ENCODE data around the gene CLEC11A.

DNA sequence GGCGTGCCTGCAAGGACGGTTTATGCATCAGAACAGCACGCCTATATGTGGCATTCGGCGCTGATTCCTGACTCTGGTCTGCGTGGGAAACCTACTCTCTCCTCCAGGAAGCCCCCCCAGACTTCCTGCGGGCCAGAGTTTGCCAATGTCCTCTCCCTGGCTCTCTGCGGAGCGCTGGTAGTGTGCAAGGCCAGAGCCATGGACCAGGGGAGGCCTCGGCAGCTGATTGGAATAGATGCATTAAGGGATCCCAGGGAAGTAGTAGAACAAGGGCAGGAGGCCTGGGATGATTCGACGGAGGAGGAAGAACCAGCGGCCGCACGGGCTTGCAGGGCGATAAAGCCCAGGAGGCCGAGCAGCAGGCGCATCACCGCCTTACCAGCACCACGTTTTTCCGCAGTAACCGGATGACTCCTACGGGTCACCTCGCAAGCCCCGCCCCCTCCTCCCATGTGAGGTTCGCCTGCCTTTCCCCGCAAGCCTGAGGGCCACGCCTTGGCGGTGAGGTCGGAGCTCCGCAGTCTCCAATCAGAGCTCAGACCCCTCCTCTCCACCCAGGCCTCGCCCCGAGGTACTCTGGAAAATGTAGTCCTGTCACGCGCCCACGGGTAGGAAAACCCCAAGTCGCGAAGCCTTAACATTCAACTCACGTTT, 5.0 kb downstream of the CLEC11A start:
- TF ChIP-seq, protein P1, sequence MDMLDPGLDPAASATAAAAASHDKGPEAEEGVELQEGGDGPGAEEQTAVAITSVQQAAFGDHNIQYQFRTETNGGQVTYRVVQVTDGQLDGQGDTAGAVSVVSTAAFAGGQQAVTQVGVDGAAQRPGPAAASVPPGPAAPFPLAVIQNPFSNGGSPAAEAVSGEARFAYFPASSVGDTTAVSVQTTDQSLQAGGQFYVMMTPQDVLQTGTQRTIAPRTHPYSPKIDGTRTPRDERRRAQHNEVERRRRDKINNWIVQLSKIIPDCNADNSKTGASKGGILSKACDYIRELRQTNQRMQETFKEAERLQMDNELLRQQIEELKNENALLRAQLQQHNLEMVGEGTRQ (IDR thresholded peaks at IDR 0.05; ENCODE audit: borderline replicate concordance, low read depth, low read length): no peak
- TF ChIP-seq CBX3 (IDR thresholded peaks at IDR 0.05; ENCODE audit: borderline replicate concordance, low read depth): no peak
- no peak for TF ChIP-seq EP300 (IDR thresholded peaks at IDR 0.05; ENCODE audit: borderline replicate concordance in 1 of 2, control insufficient read depth in 1 of 2, low read depth in 2 of 2, low read length in 2 of 2)
- TF ChIP-seq NR2C2 (IDR thresholded peaks at IDR 0.05; ENCODE audit: borderline replicate concordance, control insufficient read depth, insufficient read length, low read depth): no peak
- no peak for TF ChIP-seq MTA2 (IDR thresholded peaks at IDR 0.05; ENCODE audit: low read depth)
- no peak for TF ChIP-seq CEBPB (IDR thresholded peaks at IDR 0.05; ENCODE audit: borderline replicate concordance in 1 of 2, low read depth in 2 of 2, low read length in 2 of 2)
- TF ChIP-seq, protein P2, sequence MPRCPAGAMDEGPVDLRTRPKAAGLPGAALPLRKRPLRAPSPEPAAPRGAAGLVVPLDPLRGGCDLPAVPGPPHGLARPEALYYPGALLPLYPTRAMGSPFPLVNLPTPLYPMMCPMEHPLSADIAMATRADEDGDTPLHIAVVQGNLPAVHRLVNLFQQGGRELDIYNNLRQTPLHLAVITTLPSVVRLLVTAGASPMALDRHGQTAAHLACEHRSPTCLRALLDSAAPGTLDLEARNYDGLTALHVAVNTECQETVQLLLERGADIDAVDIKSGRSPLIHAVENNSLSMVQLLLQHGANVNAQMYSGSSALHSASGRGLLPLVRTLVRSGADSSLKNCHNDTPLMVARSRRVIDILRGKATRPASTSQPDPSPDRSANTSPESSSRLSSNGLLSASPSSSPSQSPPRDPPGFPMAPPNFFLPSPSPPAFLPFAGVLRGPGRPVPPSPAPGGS (IDR thresholded peaks at IDR 0.05; ENCODE audit: borderline replicate concordance, insufficient read depth, low read depth, low read length, poor library complexity, severe bottlenecking): no peak
- TF ChIP-seq, protein P3, sequence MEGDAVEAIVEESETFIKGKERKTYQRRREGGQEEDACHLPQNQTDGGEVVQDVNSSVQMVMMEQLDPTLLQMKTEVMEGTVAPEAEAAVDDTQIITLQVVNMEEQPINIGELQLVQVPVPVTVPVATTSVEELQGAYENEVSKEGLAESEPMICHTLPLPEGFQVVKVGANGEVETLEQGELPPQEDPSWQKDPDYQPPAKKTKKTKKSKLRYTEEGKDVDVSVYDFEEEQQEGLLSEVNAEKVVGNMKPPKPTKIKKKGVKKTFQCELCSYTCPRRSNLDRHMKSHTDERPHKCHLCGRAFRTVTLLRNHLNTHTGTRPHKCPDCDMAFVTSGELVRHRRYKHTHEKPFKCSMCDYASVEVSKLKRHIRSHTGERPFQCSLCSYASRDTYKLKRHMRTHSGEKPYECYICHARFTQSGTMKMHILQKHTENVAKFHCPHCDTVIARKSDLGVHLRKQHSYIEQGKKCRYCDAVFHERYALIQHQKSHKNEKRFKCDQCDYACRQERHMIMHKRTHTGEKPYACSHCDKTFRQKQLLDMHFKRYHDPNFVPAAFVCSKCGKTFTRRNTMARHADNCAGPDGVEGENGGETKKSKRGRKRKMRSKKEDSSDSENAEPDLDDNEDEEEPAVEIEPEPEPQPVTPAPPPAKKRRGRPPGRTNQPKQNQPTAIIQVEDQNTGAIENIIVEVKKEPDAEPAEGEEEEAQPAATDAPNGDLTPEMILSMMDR (IDR thresholded peaks at IDR 0.05 in 2 of 3, conservative IDR thresholded peaks at IDR 0.05 in 1 of 3; ENCODE audit: control insufficient read depth in 2 of 3, extremely low read depth in 1 of 3, insufficient read depth in 1 of 3, low read depth in 3 of 3, low read length in 3 of 3): no peak
- TF ChIP-seq, protein P4, sequence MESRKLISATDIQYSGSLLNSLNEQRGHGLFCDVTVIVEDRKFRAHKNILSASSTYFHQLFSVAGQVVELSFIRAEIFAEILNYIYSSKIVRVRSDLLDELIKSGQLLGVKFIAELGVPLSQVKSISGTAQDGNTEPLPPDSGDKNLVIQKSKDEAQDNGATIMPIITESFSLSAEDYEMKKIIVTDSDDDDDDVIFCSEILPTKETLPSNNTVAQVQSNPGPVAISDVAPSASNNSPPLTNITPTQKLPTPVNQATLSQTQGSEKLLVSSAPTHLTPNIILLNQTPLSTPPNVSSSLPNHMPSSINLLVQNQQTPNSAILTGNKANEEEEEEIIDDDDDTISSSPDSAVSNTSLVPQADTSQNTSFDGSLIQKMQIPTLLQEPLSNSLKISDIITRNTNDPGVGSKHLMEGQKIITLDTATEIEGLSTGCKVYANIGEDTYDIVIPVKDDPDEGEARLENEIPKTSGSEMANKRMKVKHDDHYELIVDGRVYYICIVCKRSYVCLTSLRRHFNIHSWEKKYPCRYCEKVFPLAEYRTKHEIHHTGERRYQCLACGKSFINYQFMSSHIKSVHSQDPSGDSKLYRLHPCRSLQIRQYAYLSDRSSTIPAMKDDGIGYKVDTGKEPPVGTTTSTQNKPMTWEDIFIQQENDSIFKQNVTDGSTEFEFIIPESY (IDR thresholded peaks at IDR 0.05): no peak
- TF ChIP-seq, protein P5, sequence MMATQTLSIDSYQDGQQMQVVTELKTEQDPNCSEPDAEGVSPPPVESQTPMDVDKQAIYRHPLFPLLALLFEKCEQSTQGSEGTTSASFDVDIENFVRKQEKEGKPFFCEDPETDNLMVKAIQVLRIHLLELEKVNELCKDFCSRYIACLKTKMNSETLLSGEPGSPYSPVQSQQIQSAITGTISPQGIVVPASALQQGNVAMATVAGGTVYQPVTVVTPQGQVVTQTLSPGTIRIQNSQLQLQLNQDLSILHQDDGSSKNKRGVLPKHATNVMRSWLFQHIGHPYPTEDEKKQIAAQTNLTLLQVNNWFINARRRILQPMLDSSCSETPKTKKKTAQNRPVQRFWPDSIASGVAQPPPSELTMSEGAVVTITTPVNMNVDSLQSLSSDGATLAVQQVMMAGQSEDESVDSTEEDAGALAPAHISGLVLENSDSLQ (IDR thresholded peaks at IDR 0.05): no peak
